DND-41 (cell line): Measurements from ENCODE around the gene AMFR.

Experiments
- ATAC-seq: fragments of 200-7000 bp; cut with Tn5 transposase; 3 replicates; pipeline ENCODE4 v1.9.1; 2021; ENCODE audit warnings: low read depth; ENCODE audit not compliant: insufficient read depth
- DNase-seq: peaks from one replicate; pipeline ENCODE4 v3.0.0-alpha.2; 2020
- H2AFZ ChIP-seq: 2 replicates; pipeline ENCODE4 v1.6.0; 2012; ENCODE audit warnings: low read depth, low read length
- H3K27ac ChIP-seq: 2 replicates; pipeline ENCODE4 v1.5.1; 2012; ENCODE audit warnings: low read length, inconsistent platforms
- H3K27me3 ChIP-seq: fragments of 200-600 bp; sonication (generic); 2 replicates; pipeline ENCODE4 v1.6.0; 2012; ENCODE audit warnings: low read length, mild to moderate bottlenecking, inconsistent platforms; ENCODE audit not compliant: insufficient read depth, poor library complexity
- H3K36me3 ChIP-seq: 2 replicates; pipeline ENCODE4 v1.5.1; 2012; ENCODE audit warnings: low read length, inconsistent platforms; ENCODE audit not compliant: insufficient read depth
- H3K4me1 ChIP-seq: 2 replicates; pipeline ENCODE4 v1.5.1; 2012; ENCODE audit warnings: mild to moderate bottlenecking, low read length; ENCODE audit not compliant: insufficient read depth
- H3K4me2 ChIP-seq: 2 replicates; pipeline ENCODE4 v1.6.0; 2012; ENCODE audit warnings: mild to moderate bottlenecking, moderate library complexity, low read length, inconsistent platforms; ENCODE audit not compliant: insufficient read depth
- H3K4me3 ChIP-seq, 2 experiments: fragments of 200-600 bp in 1 of 2; shearing (Covaris generic) in 1 of 2; 2 replicates each; pipeline ENCODE4 v1.5.1; 2012 to 2016; ENCODE audit warnings: inconsistent platforms in 2 of 2, low read length in 2 of 2, mild to moderate bottlenecking in 2 of 2, low read depth in 1 of 2, moderate library complexity in 1 of 2
- H3K79me2 ChIP-seq: 2 replicates; pipeline ENCODE4 v1.6.0; 2012; ENCODE audit warnings: low read length, inconsistent platforms; ENCODE audit not compliant: insufficient read depth
- H3K9ac ChIP-seq: 2 replicates; pipeline ENCODE4 v1.6.0; 2012; ENCODE audit warnings: low read depth, mild to moderate bottlenecking, inconsistent platforms, low read length, moderate library complexity
- H3K9me3 ChIP-seq: 2 replicates; pipeline ENCODE4 v1.5.1; 2012; ENCODE audit warnings: low read length, moderate library complexity, mild to moderate bottlenecking, inconsistent platforms; ENCODE audit not compliant: insufficient read depth, severe bottlenecking
- H4K20me1 ChIP-seq: 2 replicates; pipeline ENCODE4 v1.6.0; 2012; ENCODE audit warnings: low read length; ENCODE audit not compliant: insufficient read depth
- CTCF ChIP-seq: IDR thresholded peaks from 2 replicates; pipeline ENCODE4 v1.5.1; 2012; ENCODE audit warnings: borderline replicate concordance, low read length, moderate library complexity, mild to moderate bottlenecking; ENCODE audit not compliant: poor library complexity, severe bottlenecking; ENCODE audit errors: extremely low read depth
- EZH2 ChIP-seq: IDR thresholded peaks from 3 replicates; pipeline ENCODE4 v1.6.1; 2012; ENCODE audit warnings: borderline replicate concordance, low read depth, mild to moderate bottlenecking, moderate library complexity, low read length, inconsistent platforms; ENCODE audit not compliant: severe bottlenecking

AMFR gene

GRCh38 chr16:56318827-56319140 is 106.6 kb downstream of the AMFR start:
- no peak for DNase-seq
- Histone ChIP-seq H3K27me3 (no peaks in the 10 kb centered on the region), H3K9me3 (no peaks in the 10 kb centered on the region), H4K20me1 (peaks cover 17% of the 10 kb centered on the region), H3K9ac (no peak overlapping the region), H3K4me2 (no peak overlapping the region), H3K79me2 (no peaks in the 10 kb centered on the region), H3K4me1 (no peaks in the 10 kb centered on the region), H3K27ac (no peak overlapping the region), H2AFZ (no peak overlapping the region), H3K36me3 (0 out of 2 replicates have a peak, but pooled peaks cover 5% of the 10 kb centered on the region), H3K4me3 (no peak overlapping the region)
- no peak for ATAC-seq
- no peak for TF ChIP-seq CTCF
- TF ChIP-seq EZH2 = no peak

DNA sequence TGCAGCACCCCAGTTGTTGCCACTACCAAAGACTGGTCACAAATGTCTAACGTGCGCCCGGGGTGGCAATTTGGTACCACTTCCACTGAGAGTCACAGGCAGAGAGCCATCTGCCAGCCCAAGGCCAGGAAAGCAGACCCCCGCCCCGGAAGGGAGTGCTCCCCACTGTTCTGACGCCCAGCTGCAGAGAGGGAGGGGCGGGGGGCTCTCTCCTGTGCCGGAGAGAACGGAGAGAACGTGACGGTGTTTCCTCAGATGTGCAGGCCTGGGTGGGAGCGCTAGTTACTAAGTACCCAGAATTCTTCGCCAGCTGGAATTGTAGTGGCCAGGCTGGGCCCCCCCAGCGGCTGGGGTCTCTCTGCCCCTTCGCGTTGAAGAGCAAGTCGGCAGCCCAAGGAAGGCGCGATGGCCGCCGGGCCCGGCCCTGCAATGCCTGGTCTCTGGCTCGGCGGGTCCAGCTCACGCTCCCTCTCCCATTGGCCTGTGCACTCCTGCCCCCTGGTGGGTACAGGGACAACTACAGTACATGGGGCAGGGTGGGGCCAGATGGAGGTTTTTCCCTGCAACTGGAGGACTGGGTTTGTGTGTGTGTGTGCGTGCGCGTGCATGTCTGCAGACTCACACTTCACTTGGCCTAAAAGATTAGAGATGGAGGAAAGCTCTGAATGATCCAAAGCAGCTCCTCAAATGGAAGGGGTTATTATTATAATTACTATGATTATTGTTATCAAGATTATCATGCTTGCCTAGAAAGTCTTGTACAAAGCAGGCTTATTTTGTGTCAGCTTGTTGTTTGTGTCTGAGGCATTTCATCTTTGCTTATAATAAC is 107.1 kb downstream of the AMFR start:
- Histone ChIP-seq H4K20me1 (peaks cover 17% of the 10 kb centered on the region), H3K4me1 (no peaks in the 10 kb centered on the region), H3K9ac (no peak overlapping the region), H3K4me3 (no peak overlapping the region), H3K27ac (no peak overlapping the region), H3K4me2 (no peak overlapping the region), H3K36me3 (0 out of 2 replicates have a peak, but pooled peaks cover 5% of the 10 kb centered on the region), H3K9me3 (no peaks in the 10 kb centered on the region), H2AFZ (no peak overlapping the region), H3K79me2 (no peaks in the 10 kb centered on the region), H3K27me3 (no peaks in the 10 kb centered on the region)
- TF ChIP-seq CTCF (peak; percentile 96), EZH2 (no peak)
- DNase-seq (peak; percentile 74), ATAC-seq (peak; percentile 95)

DNA sequence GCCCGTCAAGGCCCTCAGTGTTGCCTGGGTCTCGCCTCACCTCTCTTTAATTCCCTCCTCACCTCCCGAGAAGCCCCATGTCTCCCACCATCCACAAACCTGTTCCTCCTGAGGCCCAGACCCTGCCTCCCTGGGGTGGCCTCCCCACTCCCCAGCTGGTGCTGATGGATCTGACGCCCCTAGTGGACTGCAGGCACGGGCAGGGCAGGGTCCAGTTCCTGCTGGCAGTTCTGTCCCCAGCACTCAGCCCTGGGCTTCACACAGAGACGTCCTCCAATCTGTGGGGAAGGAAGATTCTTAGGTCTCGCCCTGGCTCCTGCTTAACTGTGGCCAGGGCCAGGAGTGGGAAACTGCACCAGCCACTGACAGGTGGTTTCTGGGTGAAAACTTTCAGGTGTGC is 108.8 kb downstream of the AMFR start:
- Histone ChIP-seq H3K4me3 (no peak overlapping the region), H3K9ac (no peak overlapping the region), H3K4me1 (no peaks in the 10 kb centered on the region), H3K4me2 (no peak overlapping the region), H3K9me3 (no peaks in the 10 kb centered on the region), H3K27ac (no peak overlapping the region), H4K20me1 (peaks cover 16% of the 10 kb centered on the region), H2AFZ (no peak overlapping the region), H3K79me2 (no peaks in the 10 kb centered on the region), H3K36me3 (0 out of 2 replicates have a peak, but pooled peaks cover 5% of the 10 kb centered on the region), H3K27me3 (no peaks in the 10 kb centered on the region)
- DNase-seq = no peak
- no peak for ATAC-seq
- TF ChIP-seq CTCF (no peak), EZH2 (no peak)

DNA sequence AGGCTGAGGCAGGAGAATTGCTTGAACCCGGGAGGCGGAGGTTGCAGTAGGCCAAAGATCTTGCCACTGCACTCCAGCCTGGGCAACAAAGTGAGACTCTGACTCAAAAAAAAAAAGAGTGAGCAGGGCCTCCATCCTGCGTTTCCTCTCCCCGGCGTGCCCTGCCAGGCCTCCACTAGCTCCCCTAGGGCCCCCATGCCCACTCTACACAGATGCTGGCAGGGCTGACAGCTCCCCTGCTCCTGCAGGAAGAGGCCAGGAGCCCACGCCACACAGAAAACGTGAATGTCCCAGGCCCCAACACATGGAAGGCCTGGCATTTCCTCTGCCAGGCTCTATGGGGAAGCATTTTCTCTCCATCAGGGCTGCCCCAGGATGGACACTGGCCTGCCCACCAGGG is 109.4 kb downstream of the AMFR start:
- DNase-seq (no peak), ATAC-seq (no peak)
- H3K4me2 ChIP-seq = no peak overlapping the region
- peaks cover 18% of the 10 kb centered on the region for H4K20me1 ChIP-seq
- no peaks in the 10 kb centered on the region for H3K27me3 ChIP-seq
- no peak overlapping the region for H3K9ac ChIP-seq
- no peak for TF ChIP-seq CTCF
- TF ChIP-seq EZH2 = no peak
- H2AFZ ChIP-seq = no peak overlapping the region
- no peaks in the 10 kb centered on the region for H3K9me3 ChIP-seq
- no peak overlapping the region for H3K4me3 ChIP-seq
- no peaks in the 10 kb centered on the region for H3K79me2 ChIP-seq
- no peaks in the 10 kb centered on the region for H3K4me1 ChIP-seq
- no peak overlapping the region for H3K27ac ChIP-seq
- 0 out of 2 replicates have a peak, but pooled peaks cover 5% of the 10 kb centered on the region for H3K36me3 ChIP-seq
